Measurements from ENCODE around the gene TCF4. TPM values are rescaled to one million over a fixed set of nuclear protein-coding genes. Genes with fewer than 3 reads are reported as not detected.

TCF4 gene
- total RNA-seq, 2 experiments from 2014 or later: 75.9 to 76.0 TPM

DNA sequence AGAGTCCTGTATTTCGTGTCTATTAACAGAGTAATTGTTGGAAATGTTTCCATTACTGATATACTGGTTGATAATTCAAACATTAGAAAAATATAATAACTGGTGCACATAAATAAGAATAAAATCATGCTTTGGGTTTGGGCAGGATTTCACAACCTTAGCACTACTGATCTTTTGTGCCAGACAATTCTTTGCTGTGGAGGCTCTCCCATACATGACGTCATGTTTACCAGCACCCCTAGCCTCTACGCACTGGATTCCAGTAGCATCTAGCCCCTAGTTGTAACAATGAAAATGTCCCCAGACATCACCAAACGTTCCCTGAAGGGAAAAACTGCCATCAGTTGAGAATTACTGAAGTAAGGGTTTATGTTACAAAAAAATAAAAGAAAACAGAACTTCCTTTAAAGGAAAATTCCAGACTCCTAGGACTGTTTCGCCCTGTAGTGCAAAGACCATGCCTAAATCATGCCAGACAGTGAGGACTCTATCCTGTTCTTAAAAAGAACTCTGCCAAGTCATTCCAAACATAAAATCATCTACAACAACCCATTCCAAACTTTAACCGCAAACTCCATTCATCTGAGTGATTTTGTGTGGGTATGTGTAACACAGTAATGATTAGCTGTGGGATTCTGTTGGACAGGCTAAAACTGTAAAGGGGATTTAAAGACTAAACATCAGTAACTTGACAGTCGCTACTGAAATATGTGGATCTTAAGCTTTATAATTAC lies 315.3 kb downstream of the TCF4 start:
- Histone ChIP-seq H3K36me3 (ENCODE audit: insufficient read depth, low read length) (peaks cover 83% of the 10 kb centered on the region), H3K9me2 (ENCODE audit: insufficient read depth, low read length) (no peaks in the 10 kb centered on the region), H3K79me2 (ENCODE audit: insufficient read depth, low read depth, low read length) (no peaks in the 10 kb centered on the region), H3K4me1 (ENCODE audit: insufficient read depth, low read length, poor library complexity, severe bottlenecking) (peaks cover 21% of the 10 kb centered on the region), H3K4me2 (ENCODE audit: low read length) (no peak overlapping the region), H4K20me1 (ENCODE audit: insufficient read depth, low read length) (no peaks in the 10 kb centered on the region), H3K27ac (ENCODE audit: low read depth, low read length, poor library complexity, severe bottlenecking) (no peak overlapping the region), H3K4me3 (ENCODE audit: low read depth, low read length, poor library complexity, severe bottlenecking) (no peak overlapping the region), H3K9me3 (ENCODE audit: low read length) (no peaks in the 10 kb centered on the region), H2AFZ (ENCODE audit: low read length) (no peak overlapping the region)
- intact Hi-C loops (cut with micrococcal nuclease; ENCODE audit: unreplicated experiment): no loop called here
- ChIA-PET POLR2A (no interaction called here), CTCF (ENCODE audit: unreplicated experiment) (no interaction called here)
- BruUV-seq (replicated peaks): no TSS peak
- no peak for DNase-seq (ENCODE audit: low spot score)
- no peak for TF ChIP-seq EZH2phosphoT487 (IDR thresholded peaks at IDR 0.05; ENCODE audit: borderline replicate concordance, low read depth, low read length)
- TF ChIP-seq, protein P1, sequence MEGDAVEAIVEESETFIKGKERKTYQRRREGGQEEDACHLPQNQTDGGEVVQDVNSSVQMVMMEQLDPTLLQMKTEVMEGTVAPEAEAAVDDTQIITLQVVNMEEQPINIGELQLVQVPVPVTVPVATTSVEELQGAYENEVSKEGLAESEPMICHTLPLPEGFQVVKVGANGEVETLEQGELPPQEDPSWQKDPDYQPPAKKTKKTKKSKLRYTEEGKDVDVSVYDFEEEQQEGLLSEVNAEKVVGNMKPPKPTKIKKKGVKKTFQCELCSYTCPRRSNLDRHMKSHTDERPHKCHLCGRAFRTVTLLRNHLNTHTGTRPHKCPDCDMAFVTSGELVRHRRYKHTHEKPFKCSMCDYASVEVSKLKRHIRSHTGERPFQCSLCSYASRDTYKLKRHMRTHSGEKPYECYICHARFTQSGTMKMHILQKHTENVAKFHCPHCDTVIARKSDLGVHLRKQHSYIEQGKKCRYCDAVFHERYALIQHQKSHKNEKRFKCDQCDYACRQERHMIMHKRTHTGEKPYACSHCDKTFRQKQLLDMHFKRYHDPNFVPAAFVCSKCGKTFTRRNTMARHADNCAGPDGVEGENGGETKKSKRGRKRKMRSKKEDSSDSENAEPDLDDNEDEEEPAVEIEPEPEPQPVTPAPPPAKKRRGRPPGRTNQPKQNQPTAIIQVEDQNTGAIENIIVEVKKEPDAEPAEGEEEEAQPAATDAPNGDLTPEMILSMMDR (conservative IDR thresholded peaks at IDR 0.05; ENCODE audit: low read length): no peak

DNA sequence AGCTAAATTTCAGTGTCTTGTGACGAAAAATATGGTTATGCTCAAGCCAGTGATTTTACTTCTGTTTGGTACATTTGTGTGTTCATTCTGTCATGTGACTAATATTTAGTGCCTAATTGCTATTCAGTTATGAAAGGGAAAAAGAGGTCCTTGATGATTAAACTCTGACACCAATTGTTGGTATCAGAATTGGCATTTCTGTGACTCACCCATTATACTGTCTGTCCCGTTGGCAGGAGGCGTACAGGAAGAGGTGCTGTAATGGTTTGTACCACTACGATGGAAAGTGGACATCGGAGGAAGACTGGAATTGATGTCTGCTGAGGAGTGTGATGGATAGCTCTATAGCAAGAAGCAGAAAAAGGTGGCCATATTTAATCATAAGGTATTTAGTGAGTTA lies 318.4 kb downstream of the TCF4 start:
- H3K27ac ChIP-seq (ENCODE audit: low read depth, low read length, poor library complexity, severe bottlenecking): peak overlapping the region; percentile 81
- H4K20me1 ChIP-seq (ENCODE audit: insufficient read depth, low read length): no peaks in the 10 kb centered on the region
- H3K4me1 ChIP-seq (ENCODE audit: insufficient read depth, low read length, poor library complexity, severe bottlenecking): peaks cover 25% of the 10 kb centered on the region
- BruUV-seq (replicated peaks): no TSS peak
- no peak overlapping the region for H3K4me3 ChIP-seq (ENCODE audit: low read depth, low read length, poor library complexity, severe bottlenecking)
- ChIA-PET POLR2A (interaction anchor here (0.7 to 3.4 kb wide), 2 partner anchors 10 to 13 kb away, joined by 3 to 10 read pairs; no protein-coding TSS in a partner anchor), CTCF (ENCODE audit: unreplicated experiment) (no interaction called here)
- H3K36me3 ChIP-seq (ENCODE audit: insufficient read depth, low read length): peaks cover 89% of the 10 kb centered on the region
- DNase-seq (ENCODE audit: low spot score): no peak
- H3K9me2 ChIP-seq (ENCODE audit: insufficient read depth, low read length): no peaks in the 10 kb centered on the region
- TF ChIP-seq EZH2phosphoT487 (IDR thresholded peaks at IDR 0.05; ENCODE audit: borderline replicate concordance, low read depth, low read length): no peak
- TF ChIP-seq, protein P1 (conservative IDR thresholded peaks at IDR 0.05; ENCODE audit: low read length): no peak
- no peak overlapping the region for H2AFZ ChIP-seq (ENCODE audit: low read length)
- no peaks in the 10 kb centered on the region for H3K9me3 ChIP-seq (ENCODE audit: low read length)
- H3K79me2 ChIP-seq (ENCODE audit: insufficient read depth, low read depth, low read length): no peaks in the 10 kb centered on the region
- H3K4me2 ChIP-seq (ENCODE audit: low read length): no peak overlapping the region
- intact Hi-C loops (cut with micrococcal nuclease; ENCODE audit: unreplicated experiment): loop anchor here (2.0 kb wide), 1 partner anchor 51 kb away; no protein-coding TSS in a partner anchor

Data from OCI-LY7 (cell line).